Measurements from ENCODE around the gene CLRN3.

Gene CLRN3

DNA sequence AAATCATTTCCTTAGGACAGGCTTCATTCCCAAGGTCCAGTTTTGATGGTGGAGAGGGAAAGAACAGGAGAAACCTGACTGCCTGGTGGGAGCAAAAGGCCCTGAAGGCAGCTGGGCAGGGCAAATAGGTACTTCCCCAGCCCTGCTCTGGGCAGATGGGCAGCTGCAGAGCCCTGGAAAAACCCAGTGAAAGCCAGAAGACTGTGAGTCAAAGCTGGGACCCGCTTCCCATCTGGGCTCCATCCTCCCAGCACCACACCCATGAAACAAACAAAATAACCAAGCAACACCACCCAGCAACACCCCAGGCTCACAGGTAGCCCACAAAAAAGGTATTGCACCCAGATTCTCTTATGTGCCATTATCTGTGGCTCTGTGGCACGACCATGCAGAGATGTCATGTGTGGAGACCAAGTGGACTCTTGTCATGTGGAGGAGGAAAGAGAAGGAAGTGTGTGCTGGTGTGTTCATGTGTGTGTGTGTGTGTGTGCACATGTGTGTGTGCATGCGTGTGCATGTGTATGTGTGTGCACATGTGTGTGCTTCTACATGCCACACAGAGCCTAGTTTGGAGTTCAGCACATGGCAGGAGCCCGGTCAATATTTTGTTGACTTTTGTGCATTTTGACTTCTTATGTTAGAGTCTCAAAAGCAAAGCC is 9.8 kb downstream of the CLRN3 start:
- Histone ChIP-seq H3K4me2 (ENCODE audit: low read depth, low read length, poor library complexity, severe bottlenecking) (no peak overlapping the region), H2AFZ (ENCODE audit: low read depth, low read length, severe bottlenecking) (no peak overlapping the region), H3K9me3 (ENCODE audit: insufficient read depth, low read length) (no peaks in the 10 kb centered on the region), H3K36me3 (ENCODE audit: low read length) (no peaks in the 10 kb centered on the region), H3K27ac (ENCODE audit: low read depth, low read length) (no peak overlapping the region), H3F3A (ENCODE audit: insufficient read depth) (no peaks in the 10 kb centered on the region), H4K20me1 (ENCODE audit: low read depth, low read length) (no peaks in the 10 kb centered on the region), H3K79me2 (ENCODE audit: insufficient read depth, low read length) (no peaks in the 10 kb centered on the region), H3K9ac (ENCODE audit: low read length) (no peak overlapping the region), H3K9me2 (replicated peaks; ENCODE audit: insufficient read depth, low read length) (no peaks in the 10 kb centered on the region), H3K4me3 (ENCODE audit: insufficient read depth, low read length, poor library complexity, severe bottlenecking) (no peak overlapping the region), H3K27me3 (ENCODE audit: low read length) (no peaks in the 10 kb centered on the region)
- TF ChIP-seq, protein P1, sequence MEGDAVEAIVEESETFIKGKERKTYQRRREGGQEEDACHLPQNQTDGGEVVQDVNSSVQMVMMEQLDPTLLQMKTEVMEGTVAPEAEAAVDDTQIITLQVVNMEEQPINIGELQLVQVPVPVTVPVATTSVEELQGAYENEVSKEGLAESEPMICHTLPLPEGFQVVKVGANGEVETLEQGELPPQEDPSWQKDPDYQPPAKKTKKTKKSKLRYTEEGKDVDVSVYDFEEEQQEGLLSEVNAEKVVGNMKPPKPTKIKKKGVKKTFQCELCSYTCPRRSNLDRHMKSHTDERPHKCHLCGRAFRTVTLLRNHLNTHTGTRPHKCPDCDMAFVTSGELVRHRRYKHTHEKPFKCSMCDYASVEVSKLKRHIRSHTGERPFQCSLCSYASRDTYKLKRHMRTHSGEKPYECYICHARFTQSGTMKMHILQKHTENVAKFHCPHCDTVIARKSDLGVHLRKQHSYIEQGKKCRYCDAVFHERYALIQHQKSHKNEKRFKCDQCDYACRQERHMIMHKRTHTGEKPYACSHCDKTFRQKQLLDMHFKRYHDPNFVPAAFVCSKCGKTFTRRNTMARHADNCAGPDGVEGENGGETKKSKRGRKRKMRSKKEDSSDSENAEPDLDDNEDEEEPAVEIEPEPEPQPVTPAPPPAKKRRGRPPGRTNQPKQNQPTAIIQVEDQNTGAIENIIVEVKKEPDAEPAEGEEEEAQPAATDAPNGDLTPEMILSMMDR (IDR thresholded peaks at IDR 0.05; ENCODE audit: insufficient read depth, low read length, poor library complexity, severe bottlenecking): no peak
- TF ChIP-seq EZH2phosphoT487 (conservative IDR thresholded peaks at IDR 0.05; ENCODE audit: low read length): no peak

DNA sequence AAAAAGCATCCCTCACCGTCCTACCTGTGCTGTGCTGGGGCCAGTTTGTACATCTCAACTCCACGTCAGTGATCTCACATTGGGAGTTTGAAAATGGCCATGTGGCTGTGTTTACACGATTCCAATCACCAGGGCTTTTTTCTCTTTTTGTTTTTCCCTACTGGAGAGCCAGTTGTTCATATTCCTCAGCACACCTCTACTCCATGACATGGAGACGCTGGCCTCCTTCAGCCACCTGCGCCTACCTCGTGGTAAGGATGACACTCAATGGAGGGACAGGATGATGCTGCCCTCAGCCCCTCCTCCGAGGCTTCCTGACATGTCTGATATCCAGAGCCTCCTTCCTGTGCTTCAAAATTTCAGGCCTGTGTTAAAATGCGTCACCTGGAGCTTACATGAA is 10.3 kb downstream of the CLRN3 start:
- Histone ChIP-seq H3F3A (ENCODE audit: insufficient read depth) (no peaks in the 10 kb centered on the region), H3K79me2 (ENCODE audit: insufficient read depth, low read length) (no peaks in the 10 kb centered on the region), H2AFZ (ENCODE audit: low read depth, low read length, severe bottlenecking) (no peak overlapping the region), H3K4me3 (ENCODE audit: insufficient read depth, low read length, poor library complexity, severe bottlenecking) (no peak overlapping the region), H3K9me3 (ENCODE audit: insufficient read depth, low read length) (no peaks in the 10 kb centered on the region), H3K27ac (ENCODE audit: low read depth, low read length) (no peak overlapping the region), H3K36me3 (ENCODE audit: low read length) (no peaks in the 10 kb centered on the region), H3K9me2 (replicated peaks; ENCODE audit: insufficient read depth, low read length) (no peaks in the 10 kb centered on the region), H4K20me1 (ENCODE audit: low read depth, low read length) (no peaks in the 10 kb centered on the region), H3K4me2 (ENCODE audit: low read depth, low read length, poor library complexity, severe bottlenecking) (no peak overlapping the region), H3K9ac (ENCODE audit: low read length) (no peak overlapping the region), H3K27me3 (ENCODE audit: low read length) (no peaks in the 10 kb centered on the region)
- no peak for TF ChIP-seq EZH2phosphoT487 (conservative IDR thresholded peaks at IDR 0.05; ENCODE audit: low read length)
- TF ChIP-seq, protein P1 (IDR thresholded peaks at IDR 0.05; ENCODE audit: insufficient read depth, low read length, poor library complexity, severe bottlenecking): no peak

DNA sequence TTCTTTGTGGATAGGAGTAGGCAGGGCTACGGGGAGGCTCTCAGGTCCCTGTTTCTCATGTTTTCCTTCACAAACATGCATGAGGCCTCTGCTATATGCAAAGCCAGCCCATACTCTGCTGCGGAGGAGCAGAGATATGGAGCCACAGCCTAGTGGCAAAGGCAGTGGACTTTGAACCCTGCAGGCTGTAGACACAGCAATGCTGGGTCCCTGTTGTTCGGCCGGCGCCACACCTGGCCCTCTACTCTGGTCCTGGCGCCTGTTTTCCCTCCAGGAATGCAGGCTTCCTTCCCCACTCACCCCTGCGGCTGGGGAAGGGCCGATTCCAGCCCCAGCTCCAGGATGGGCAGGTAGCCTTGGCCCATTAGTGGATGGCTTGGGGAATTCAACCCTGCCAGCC is 11.5 kb downstream of the CLRN3 start:
- Histone ChIP-seq H3K27ac (ENCODE audit: low read depth, low read length) (no peak overlapping the region), H3K9ac (ENCODE audit: low read length) (no peak overlapping the region), H3F3A (ENCODE audit: insufficient read depth) (no peaks in the 10 kb centered on the region), H2AFZ (ENCODE audit: low read depth, low read length, severe bottlenecking) (no peak overlapping the region), H4K20me1 (ENCODE audit: low read depth, low read length) (no peaks in the 10 kb centered on the region), H3K36me3 (ENCODE audit: low read length) (no peaks in the 10 kb centered on the region), H3K9me3 (ENCODE audit: insufficient read depth, low read length) (no peaks in the 10 kb centered on the region), H3K4me3 (ENCODE audit: insufficient read depth, low read length, poor library complexity, severe bottlenecking) (no peak overlapping the region), H3K79me2 (ENCODE audit: insufficient read depth, low read length) (no peaks in the 10 kb centered on the region), H3K4me2 (ENCODE audit: low read depth, low read length, poor library complexity, severe bottlenecking) (no peak overlapping the region), H3K27me3 (ENCODE audit: low read length) (no peaks in the 10 kb centered on the region), H3K9me2 (replicated peaks; ENCODE audit: insufficient read depth, low read length) (no peaks in the 10 kb centered on the region)
- TF ChIP-seq, protein P1 (IDR thresholded peaks at IDR 0.05; ENCODE audit: insufficient read depth, low read length, poor library complexity, severe bottlenecking): no peak
- TF ChIP-seq EZH2phosphoT487 (conservative IDR thresholded peaks at IDR 0.05; ENCODE audit: low read length): no peak

Data from SU-DHL-6 (cell line).